SK-N-SH treated with all-trans-retinoic acid at 6 μM for 48 hours (cell line): ENCODE data around the gene DTX3L.

Experiments used
- ATAC-seq: fragments of 200-7000 bp; cut with Tn5 transposase; 3 replicates; pipeline ENCODE4 v1.9.1; 2020; ENCODE audit warnings: mild to moderate bottlenecking, moderate library complexity
- ARNTL ChIP-seq: fragments of 450-650 bp; formaldehyde crosslinking; IDR thresholded peaks from 2 replicates; pipeline ENCODE4 v1.5.0; 2020; ENCODE audit warnings: low read depth, mild to moderate bottlenecking, moderate library complexity, borderline replicate concordance
- BACH2 ChIP-seq: fragments of 250-450 bp; sonication (Bioruptor Pico); IDR thresholded peaks from 2 replicates; pipeline ENCODE4 v1.9.0; 2021; ENCODE audit warnings: mild to moderate bottlenecking, borderline replicate concordance
- CREB5 ChIP-seq: fragments of 250-450 bp; sonication (Bioruptor Pico); IDR thresholded peaks from 2 replicates; pipeline ENCODE4 v1.5.1; 2020; ENCODE audit warnings: low read depth, mild to moderate bottlenecking, moderate library complexity
- CSDC2 ChIP-seq: fragments of 250-450 bp; sonication (Bioruptor Pico); IDR thresholded peaks from 2 replicates; pipeline ENCODE4 v1.5.0; 2020; ENCODE audit warnings: mild to moderate bottlenecking, moderate library complexity
- CSRNP3 ChIP-seq: fragments of 250-450 bp; sonication (Bioruptor Pico); IDR thresholded peaks from 2 replicates; pipeline ENCODE4 v1.5.1; 2021; ENCODE audit warnings: mild to moderate bottlenecking, moderate library complexity
- ESRRG ChIP-seq: fragments of 250-450 bp; sonication (Bioruptor Pico); IDR thresholded peaks from 2 replicates; pipeline ENCODE4 v1.6.1; 2021; ENCODE audit warnings: mild to moderate bottlenecking
- GLIS3 ChIP-seq: fragments of 250-450 bp; sonication (Bioruptor Pico); IDR thresholded peaks from 2 replicates; pipeline ENCODE4 v1.5.0; 2020; ENCODE audit warnings: mild to moderate bottlenecking, moderate library complexity
- ISL1 ChIP-seq: fragments of 250-450 bp; sonication (Bioruptor Pico); IDR thresholded peaks from 2 replicates; pipeline ENCODE4 v2.1.2; 2022; ENCODE audit warnings: mild to moderate bottlenecking, moderate library complexity
- OSR1 ChIP-seq: fragments of 250-450 bp; sonication (Bioruptor Pico); IDR thresholded peaks from 2 replicates; pipeline ENCODE4 v1.8.0; 2022; ENCODE audit warnings: moderate library complexity, mild to moderate bottlenecking, inconsistent platforms
- PATZ1 ChIP-seq: fragments of 250-450 bp; sonication (Bioruptor Pico); IDR thresholded peaks from 2 replicates; pipeline ENCODE4 v1.8.0; 2020; ENCODE audit warnings: mild to moderate bottlenecking, moderate library complexity, borderline replicate concordance
- POU6F1 ChIP-seq: fragments of 250-450 bp; sonication (Bioruptor Pico); IDR thresholded peaks from 2 replicates; pipeline ENCODE4 v1.8.0; 2021; ENCODE audit warnings: low read depth, mild to moderate bottlenecking, moderate library complexity, borderline replicate concordance
- PPARA ChIP-seq: fragments of 250-450 bp; sonication (Bioruptor Pico); IDR thresholded peaks from 2 replicates; pipeline ENCODE4 v1.5.0; 2020; ENCODE audit warnings: mild to moderate bottlenecking, borderline replicate concordance
- RARB ChIP-seq: fragments of 250-450 bp; sonication (Bioruptor Pico); IDR thresholded peaks from 2 replicates; pipeline ENCODE4 v1.8.0; 2021; ENCODE audit warnings: mild to moderate bottlenecking, moderate library complexity
- SNAI2 ChIP-seq: fragments of 250-450 bp; sonication (Bioruptor Pico); IDR thresholded peaks from 2 replicates; pipeline ENCODE4 v1.5.0; 2020; ENCODE audit warnings: mild to moderate bottlenecking, moderate library complexity
- TCF4 ChIP-seq: fragments of 250-450 bp; sonication (Bioruptor Pico); IDR thresholded peaks from 2 replicates; pipeline ENCODE4 v1.8.0; 2021; ENCODE audit warnings: mild to moderate bottlenecking, moderate library complexity, borderline replicate concordance
- TOX ChIP-seq: fragments of 250-450 bp; sonication (Bioruptor Pico); IDR thresholded peaks from 2 replicates; pipeline ENCODE4 v1.8.0; 2021; ENCODE audit warnings: mild to moderate bottlenecking, moderate library complexity, borderline replicate concordance
- TSHZ2 ChIP-seq: fragments of 250-450 bp; sonication (Bioruptor Pico); IDR thresholded peaks from 2 replicates; pipeline ENCODE4 v1.5.0; 2020; ENCODE audit warnings: mild to moderate bottlenecking, moderate library complexity
- ZC3H10 ChIP-seq: fragments of 250-450 bp; sonication (Bioruptor Pico); IDR thresholded peaks from 2 replicates; pipeline ENCODE4 v1.5.1; 2021; ENCODE audit warnings: mild to moderate bottlenecking, moderate library complexity
- ZFP3 ChIP-seq: fragments of 250-450 bp; sonication (Bioruptor Pico); IDR thresholded peaks from 2 replicates; pipeline ENCODE4 v1.5.0; 2020; ENCODE audit warnings: mild to moderate bottlenecking, moderate library complexity
- ZFP30 ChIP-seq: fragments of 450-650 bp; formaldehyde crosslinking; IDR thresholded peaks from 2 replicates; pipeline ENCODE4 v1.5.0; 2022; ENCODE audit warnings: mild to moderate bottlenecking, moderate library complexity
- ZNF565 ChIP-seq: fragments of 450-650 bp; formaldehyde crosslinking; conservative IDR thresholded peaks from 2 replicates; pipeline ENCODE4 v1.5.0; 2020; ENCODE audit warnings: low read depth, mild to moderate bottlenecking, moderate library complexity
- ZNF70 ChIP-seq: fragments of 450-650 bp; formaldehyde crosslinking; IDR thresholded peaks from 2 replicates; pipeline ENCODE4 v1.5.0; 2020; ENCODE audit warnings: mild to moderate bottlenecking, moderate library complexity
- ZNF8 ChIP-seq: fragments of 450-650 bp; formaldehyde crosslinking; IDR thresholded peaks from 2 replicates; pipeline ENCODE4 v1.5.0; 2020; ENCODE audit warnings: mild to moderate bottlenecking, moderate library complexity

DTX3L gene

GRCh38 chr3:122594025-122594424 is 29.9 kb downstream of the DTX3L start:
- TF ChIP-seq ZC3H10 (no peak), SNAI2 (CRISPR knock-in tag) (no peak), ZFP30 (CRISPR knock-in tag) (no peak), ZNF565 (CRISPR knock-in tag) (no peak), POU6F1 (CRISPR knock-in tag) (no peak), OSR1 (no peak), ZNF70 (no peak), TOX (CRISPR knock-in tag) (no peak), ARNTL (no peak), PPARA (CRISPR knock-in tag) (no peak), BACH2 (no peak), RARB (CRISPR knock-in tag) (no peak), TCF4 (no peak), ISL1 (CRISPR knock-in tag) (no peak), PATZ1 (CRISPR knock-in tag) (no peak), TSHZ2 (CRISPR knock-in tag) (no peak), ESRRG (CRISPR knock-in tag) (no peak), ZFP3 (CRISPR knock-in tag) (no peak), CREB5 (CRISPR knock-in tag) (no peak)
- ATAC-seq = no peak

- no peak for ATAC-seq
- TF ChIP-seq ISL1 (CRISPR knock-in tag) (no peak), ZNF8 (CRISPR knock-in tag) (no peak)
Measured at GRCh38 chr3:122598151-122598550, 34.0 kb downstream of the DTX3L start.

- TF ChIP-seq ZNF8 (CRISPR knock-in tag) (no peak), CSRNP3 (no peak), CREB5 (CRISPR knock-in tag) (no peak), GLIS3 (CRISPR knock-in tag) (no peak), ZC3H10 (no peak), RARB (CRISPR knock-in tag) (no peak), ZNF70 (no peak), POU6F1 (CRISPR knock-in tag) (no peak), PPARA (CRISPR knock-in tag) (no peak), CSDC2 (CRISPR knock-in tag) (no peak), ZNF565 (CRISPR knock-in tag) (no peak), ZFP3 (CRISPR knock-in tag) (no peak), ZFP30 (CRISPR knock-in tag) (no peak), ARNTL (no peak), ISL1 (CRISPR knock-in tag) (no peak), PATZ1 (CRISPR knock-in tag) (no peak), ESRRG (CRISPR knock-in tag) (no peak)
- ATAC-seq = no peak
Measured at GRCh38 chr3:122598556-122598955, 34.4 kb downstream of the DTX3L start.
